Measurements from ENCODE around the gene SELENOW.
A peak's percentile ranks its signal among the peaks of the same experiment; 100 is the strongest.
"Not testable (repeated sequence)": the region's sequence is repeated elsewhere in the genome, so short reads cannot be mapped to it uniquely, and the experiment has no call there.

The SELENOW gene

DNA sequence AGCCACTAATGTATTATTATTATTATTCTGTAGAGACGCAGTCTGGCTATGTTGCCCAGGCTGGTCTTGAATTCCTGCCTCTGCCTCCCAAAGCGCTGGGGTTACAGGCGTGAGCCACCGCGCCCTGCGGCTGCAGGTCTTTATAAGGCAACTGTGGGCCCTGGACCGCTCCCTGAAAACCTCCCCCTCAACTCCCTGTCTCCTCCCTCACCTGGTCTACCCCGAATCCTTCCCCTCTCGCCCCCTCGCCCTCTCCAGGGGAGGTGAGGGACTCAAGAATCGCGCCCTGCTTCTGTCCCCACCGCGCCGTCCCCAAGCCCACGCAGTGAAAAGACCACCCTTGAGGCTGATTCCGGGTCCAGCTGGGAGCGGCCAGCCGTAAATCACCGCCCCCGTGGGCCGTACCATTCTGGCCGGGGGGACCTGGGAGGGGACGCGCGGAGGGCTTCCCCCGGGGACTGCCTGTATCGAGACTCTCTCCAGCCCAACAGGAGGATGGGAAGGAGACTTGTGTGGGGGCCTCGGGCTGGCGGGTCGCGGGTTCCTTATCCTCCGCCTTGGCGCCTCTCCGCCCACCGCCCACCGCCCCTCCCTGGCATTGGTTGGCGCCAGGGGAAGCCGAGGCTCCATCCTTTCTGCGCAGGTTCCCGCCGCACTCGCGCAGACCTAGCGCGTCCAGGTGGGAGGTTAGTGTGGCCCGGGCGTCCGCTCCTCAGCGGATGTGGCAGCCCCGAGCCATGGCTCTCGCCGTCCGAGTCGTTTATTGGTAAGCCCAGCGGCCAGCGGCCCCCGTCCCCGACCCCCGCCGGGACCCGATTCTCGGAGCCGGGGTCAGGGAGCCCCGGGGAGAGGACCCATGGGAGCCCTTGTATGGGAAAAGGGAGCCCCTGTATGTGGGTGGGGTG lies at the start of gene SELENOW:
TSS of gene SELENOW (plus strand) at position 655 of the 905 bp plus-strand sequence. CDS start at position 738, 83 bp downstream.
- peak; percentile 82 for DNase-seq (ENCODE audit: low spot score)

DNA sequence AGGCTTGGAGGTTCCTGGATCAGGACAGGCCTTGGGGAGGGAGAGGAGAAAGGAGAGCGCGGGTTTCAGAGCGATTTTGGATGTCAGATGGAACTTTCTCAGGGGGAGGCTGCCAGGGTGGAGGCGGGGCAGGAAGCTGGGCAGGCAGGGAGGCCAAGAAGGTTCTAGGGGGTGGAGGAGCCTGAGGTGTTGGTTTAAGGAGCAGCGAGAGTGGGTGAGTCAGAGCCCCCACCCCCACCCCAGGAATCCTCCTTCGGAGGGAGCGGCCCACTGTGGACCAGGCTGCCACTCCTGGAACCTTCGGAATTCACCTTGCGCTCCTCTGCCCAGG lies 49.1 kb upstream of the SELENOW start:
- DNase-seq (ENCODE audit: low spot score) = no peak

DNA sequence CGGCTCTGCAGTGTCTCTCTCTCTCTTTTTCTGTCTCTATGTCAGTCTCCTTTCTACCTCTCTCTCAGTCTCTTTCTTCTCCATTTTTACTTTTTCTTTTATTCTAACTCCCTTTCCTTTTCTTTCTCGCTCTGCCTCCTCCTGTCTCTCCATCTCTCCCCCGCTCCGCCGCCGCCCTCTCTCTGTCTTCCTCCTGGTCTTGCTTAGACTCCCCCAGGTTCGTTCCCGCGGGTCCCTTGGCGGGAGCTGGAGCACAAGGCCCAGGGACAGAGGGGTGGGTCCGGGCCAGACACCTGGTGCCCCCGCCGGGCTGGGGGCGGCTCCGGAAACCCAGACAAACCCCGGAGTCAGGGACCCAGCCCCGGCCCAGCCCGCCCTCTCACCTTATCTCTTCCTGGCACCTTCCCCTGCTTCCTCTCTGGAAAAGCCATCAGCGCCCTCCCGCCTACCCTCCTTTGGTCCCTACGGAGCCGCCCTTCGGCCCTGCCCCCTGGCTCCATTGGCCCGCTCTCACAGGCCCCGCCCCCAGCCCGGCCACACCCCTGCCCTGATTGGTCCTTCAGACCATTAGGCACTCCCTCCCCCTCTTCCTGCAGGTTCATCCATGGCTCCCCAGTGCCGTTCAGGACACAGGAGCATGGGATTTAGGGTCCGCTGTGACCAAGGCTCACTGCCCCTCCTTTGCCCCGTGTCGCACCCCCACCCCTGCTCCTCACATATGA lies 48.5 kb upstream of the SELENOW start:
- DNase-seq (ENCODE audit: low spot score) = no peak

GRCh38 chr19:47730521-47730889 lies 48.0 kb upstream of the SELENOW start:
- DNase-seq (ENCODE audit: low spot score) = no peak

GRCh38 chr19:47730910-47731309 lies 47.6 kb upstream of the SELENOW start:
- DNase-seq (ENCODE audit: low spot score) = no peak

DNA sequence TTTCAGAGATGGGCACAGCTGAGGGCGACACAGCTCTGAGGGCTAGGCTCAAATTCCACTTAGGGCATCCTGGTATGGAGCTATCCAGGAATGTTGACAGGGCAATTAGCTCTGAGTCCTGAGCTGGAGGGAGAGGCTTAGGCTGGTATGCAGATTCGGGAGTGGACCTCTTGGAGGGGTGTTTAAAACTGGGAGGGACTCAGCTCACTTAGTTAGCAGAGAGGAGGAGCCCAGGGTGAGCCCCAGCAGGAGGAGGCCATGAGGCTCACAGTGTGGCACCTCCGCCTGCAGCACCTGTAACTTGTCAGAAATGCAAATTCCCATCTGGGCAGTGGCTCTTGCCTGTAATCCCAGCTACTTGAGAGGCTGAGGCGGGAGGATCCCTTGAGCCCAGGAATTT lies 43.4 kb upstream of the SELENOW start:
- no peak for DNase-seq (ENCODE audit: low spot score)

- no peak for DNase-seq (ENCODE audit: low spot score)
These were observed 37.5 kb upstream of the SELENOW start for GRCh38 chr19:47740866-47741519.

DNA sequence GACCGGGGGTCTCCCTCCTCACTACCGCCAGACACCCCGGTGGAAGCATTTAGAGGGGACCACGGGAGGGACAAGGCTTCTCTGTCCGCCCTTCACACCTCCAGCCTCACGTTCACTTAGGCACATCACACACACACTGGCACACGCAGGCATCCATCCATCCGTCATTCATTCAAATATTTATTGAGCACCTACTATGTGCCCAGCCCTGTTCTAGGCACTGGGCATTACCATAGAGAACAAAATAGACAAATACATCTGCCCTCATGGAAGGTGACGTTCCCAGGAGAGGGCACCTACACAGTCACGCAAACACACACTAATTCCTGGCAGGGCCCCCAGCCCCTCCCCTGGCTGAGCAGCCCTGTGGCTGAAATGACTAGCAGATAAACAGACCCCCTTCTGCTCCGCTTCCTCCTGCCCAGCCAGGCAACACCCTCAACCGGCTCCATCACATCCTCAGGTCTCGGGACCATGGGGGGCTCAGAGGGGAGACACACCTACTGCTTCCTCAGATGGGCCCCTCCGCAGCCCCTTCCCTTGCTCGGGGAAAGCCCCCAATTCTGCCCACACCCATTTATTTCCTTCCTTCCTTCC lies 36.9 kb upstream of the SELENOW start:
- no peak for DNase-seq (ENCODE audit: low spot score)

DNA sequence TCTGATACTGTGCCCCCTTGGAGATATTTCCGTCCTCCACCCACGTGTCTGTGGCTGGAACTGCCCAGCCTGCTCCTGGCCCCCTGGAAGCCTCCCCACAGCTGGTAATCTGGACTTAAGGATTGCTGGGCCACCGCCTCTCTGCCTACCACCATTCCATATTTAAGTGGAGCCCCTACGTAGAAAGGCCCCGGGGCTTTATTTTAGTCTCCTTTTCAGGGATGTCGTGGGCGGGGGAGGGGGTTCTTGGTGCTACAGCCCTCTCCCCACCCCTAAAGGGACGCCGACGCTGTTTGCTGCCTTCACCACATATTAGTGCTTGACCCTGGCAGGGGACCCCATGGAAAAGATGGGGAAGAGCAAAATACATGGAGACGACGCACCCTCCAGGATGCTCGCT lies 35.9 kb upstream of the SELENOW start:
- no peak for DNase-seq (ENCODE audit: low spot score)

- DNase-seq (ENCODE audit: low spot score) = peak; percentile 96
These were observed 33.2 kb upstream of the SELENOW start, which contains the start of gene NOP53 for GRCh38 chr19:47745010-47745901. Gene NOP53 (plus strand): TSS chr19:47745546. CDS start chr19:47745560, 14 bp downstream.

DNA sequence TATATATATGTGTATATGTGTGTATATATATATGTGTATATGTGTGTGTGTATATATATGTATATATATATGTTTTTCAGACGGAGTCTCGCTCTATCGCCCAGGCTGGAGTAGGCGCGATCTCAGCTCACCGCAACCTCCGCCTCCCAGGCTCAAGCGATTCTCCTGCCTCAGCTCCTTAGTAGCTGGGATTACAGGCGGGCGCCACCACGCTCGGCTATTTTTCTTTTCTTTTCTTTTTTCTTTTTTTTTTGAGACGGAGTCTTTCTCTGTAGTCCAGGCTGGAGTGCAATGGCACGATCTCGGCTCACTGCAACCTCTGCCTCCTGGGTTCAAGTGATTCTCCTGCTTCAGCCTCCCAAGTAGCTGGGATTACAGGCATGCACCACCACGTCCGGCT lies 32.4 kb upstream of the SELENOW start:
- DNase-seq (ENCODE audit: low spot score) = not testable (repeated sequence)

- no peak for DNase-seq (ENCODE audit: low spot score)
These were observed 29.2 kb upstream of the SELENOW start for GRCh38 chr19:47749326-47749725.

DNA sequence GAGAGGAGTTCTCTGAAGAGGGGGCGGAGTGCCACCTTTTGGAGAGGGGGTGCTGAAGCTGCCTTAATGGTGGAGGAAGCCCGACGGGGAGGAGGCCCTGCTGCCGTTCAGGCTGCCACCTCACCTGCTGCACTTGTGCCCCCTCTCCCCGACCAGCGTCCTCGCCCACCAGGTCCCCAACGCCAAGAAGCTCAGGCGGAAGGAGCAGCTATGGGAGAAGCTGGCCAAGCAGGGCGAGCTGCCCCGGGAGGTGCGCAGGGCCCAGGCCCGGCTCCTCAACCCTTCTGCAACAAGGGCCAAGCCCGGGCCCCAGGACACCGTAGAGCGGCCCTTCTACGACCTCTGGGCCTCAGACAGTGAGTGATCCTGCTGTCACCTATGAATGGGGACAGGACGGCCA lies 27.8 kb upstream of the SELENOW start:
- DNase-seq (ENCODE audit: low spot score) = no peak

DNA sequence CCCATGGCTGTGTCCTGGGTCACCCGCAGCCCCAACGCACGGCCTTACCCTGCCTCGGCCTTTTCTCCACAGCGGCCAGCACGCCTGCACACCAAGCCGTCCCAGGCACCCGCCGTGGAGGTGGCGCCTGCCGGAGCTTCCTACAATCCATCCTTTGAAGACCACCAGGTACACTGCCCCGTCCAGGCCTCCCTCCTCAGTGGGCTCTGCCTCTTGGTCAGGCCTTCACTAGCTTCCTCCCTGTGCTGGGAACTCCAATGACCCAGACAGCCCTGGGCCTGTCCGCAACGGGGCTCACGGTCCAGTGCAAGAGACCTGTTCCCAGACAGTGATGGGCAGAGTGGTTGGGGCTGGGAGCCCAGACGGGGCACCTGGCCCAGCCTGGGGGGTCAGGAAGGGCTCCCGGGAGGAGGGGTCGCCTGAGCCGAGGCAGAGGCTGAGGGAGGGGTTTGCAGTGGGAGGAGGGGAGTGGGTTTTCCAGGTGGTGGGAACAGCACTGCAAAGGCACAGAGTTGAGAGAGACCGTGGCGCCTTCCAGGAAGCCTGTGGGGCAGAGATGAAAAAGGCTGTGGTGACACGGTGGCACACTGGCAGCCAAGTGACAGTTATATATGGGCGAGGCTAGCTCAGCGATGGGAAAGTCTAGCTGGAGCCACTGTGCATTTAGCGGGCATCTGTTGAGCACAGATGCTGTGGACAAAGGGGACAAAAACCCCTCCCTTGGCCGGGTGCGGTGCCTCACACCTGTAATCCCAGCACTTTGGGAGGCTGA lies 25.9 kb upstream of the SELENOW start:
- DNase-seq (ENCODE audit: low spot score) = no peak

DNA sequence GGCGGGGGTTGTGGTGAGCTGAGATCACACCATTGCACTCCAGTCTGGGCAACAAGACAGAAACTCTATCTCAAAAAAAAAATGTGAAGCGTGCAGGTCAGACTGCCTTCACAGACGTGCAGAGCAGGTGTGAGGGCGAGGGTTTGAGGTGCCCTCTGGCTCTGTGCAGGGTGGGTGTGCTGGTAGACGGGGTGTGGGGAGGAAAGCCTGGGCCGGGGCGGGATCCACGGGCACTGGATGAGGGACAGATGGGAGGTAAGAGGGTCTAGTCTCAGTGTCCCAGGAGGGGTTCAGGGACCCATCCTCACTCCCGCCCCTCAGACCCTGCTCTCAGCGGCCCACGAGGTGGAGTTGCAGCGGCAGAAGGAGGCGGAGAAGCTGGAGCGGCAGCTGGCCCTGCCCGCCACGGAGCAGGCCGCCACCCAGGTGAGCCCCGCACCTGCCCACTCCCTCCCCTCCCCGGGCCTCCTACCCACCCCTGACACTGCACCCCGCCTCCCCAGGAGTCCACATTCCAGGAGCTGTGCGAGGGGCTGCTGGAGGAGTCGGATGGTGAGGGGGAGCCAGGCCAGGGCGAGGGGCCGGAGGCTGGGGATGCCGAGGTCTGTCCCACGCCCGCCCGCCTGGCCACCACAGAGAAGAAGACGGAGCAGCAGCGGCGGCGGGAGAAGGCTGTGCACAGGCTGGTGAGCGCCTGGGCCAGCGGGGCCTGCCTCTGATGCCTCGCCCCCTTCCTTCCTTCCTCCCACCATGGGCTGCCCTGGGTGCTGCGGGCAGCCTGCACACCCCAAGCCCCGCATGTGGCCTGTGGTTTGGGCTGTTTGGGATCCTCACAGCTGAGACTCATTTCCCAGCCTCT lies 24.1 kb upstream of the SELENOW start:
- no peak for DNase-seq (ENCODE audit: low spot score)

- no peak for DNase-seq (ENCODE audit: low spot score)
These were observed 23.3 kb upstream of the SELENOW start for GRCh38 chr19:47755065-47755761.

DNA sequence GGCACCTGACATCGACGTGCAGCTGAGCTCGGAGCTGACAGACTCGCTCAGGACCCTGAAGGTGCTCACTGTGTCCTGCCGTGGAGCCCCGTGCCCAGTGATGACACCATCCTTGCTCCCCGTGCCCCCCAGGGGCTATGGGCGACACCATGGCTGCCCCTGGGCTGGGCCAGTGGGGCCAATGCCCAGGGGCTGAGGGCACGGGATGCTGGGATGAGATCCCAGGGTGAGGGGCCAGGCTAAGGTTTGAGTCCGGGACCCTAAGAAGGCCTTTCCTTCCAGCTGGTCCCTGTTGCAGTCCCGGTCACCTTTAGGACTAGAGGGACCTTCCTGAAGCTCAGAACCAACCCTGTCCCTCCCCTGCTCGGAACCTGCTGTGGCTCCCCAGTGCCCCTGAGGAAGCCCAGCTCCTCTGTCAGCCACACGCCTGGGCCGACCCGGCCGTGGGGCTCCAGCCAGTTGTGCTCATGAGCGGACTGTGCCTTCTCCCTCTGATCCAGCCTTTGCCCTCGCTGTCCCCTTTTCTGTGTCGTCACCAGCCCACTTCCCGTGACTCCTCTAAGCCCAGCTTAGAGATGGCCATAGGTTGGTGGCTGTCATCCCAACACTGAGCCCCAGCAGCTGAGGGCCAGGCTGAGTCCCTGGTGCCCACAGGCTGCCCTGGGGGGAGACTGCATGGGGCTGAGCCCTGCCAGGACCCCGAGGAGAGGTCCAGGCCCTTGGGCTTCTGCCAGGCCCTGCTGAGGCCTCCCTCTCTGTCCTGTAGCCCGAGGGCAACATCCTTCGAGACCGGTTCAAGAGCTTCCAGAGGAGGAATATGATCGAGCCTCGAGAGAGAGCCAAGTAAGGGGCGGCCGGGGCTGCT lies 22.5 kb upstream of the SELENOW start:
- DNase-seq (ENCODE audit: low spot score) = no peak

DNA sequence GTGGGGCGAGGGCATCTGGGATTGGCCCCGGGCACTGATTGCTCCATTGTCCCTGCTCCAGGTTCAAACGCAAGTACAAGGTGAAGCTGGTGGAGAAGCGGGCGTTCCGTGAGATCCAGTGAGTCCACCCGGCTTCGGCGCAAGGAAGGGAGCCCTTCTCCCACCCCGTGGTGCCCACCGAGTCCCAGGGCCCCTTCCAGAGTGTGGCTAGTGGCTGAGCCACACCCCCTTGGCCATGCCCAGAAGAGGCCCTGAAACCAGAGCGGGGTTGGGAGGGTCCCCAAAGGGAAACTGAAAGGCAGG lies 21.9 kb upstream of the SELENOW start:
- DNase-seq (ENCODE audit: low spot score) = no peak

Measured in globus pallidus (tissue), 1 donor.